ENCODE data around the gene SHOC1. TPM values are rescaled to one million over a fixed set of nuclear protein-coding genes. Genes with fewer than 3 reads are reported as not detected.
"Not testable (repeated sequence)": the region's sequence is repeated elsewhere in the genome, so short reads cannot be mapped to it uniquely, and the experiment has no call there.

Gene SHOC1
- not detected for total RNA-seq
- long read RNA-seq, partial matches to known transcripts = 0 of 3 reads
- long read RNA-seq, other reads (novel, unspliced or antisense) = 3 of 3 reads

DNA sequence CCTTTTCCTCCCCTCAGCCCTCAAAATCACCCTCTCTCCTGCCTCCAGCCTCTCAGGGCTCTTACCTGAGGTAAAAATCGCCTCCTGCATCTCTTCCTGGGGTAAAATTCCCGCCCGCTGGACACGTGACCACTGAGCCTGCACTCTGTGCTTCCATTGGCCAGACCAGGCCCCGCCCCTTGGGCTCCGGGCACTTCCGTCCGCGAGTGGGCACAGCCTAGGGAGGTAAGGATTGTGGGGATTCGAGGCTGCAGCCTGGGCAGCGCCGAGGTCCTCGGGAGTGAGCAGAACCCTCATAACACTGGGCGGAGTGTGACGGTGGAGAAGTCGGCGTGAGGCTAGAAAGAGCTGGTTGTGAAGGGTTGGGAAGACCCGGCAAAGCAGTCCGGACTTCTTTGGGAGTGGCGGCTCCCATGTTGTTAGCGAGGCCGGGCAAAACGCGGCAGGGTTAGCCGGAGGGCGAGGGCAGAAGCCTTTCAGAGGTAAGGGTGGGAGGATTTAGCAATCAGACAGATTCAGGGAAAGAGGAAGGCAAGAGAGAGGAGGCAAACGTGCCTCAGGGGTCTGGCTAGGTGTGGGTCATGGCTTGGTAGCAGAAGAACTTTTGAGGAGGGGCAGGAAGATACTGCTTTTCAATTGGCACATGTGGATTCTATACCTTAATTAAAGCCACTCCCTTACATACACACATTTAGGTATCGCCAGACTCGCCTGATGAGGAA, at the start of gene SHOC1:
TSS of gene SHOC1 (minus strand) at position 103 of the 722 bp plus-strand sequence. CDS start 3,519 bp downstream, outside the sequence.
- no peak for DNase-seq (ENCODE audit: low spot score)

DNA sequence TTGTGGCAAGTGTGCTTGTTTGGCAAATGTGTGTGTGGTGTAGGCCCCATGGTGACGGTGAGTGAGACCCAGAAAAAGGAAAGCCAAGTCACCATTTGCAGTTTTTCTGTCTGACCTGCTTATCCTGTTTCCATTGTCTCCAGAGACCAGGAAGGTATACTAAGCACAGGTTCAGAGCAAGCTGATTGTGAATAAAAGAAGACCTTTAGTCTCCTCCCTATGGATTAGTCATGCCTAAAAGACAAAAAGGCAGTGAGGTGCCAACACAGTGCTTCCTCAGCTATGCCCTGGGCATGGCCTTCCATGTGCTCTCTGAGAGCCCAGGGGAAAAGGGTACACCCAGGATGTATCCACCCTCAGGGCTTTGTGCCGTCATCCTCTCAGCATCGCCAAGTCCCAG, 49.2 kb upstream of the SHOC1 start:
- DNase-seq (ENCODE audit: low spot score) = no peak

DNA sequence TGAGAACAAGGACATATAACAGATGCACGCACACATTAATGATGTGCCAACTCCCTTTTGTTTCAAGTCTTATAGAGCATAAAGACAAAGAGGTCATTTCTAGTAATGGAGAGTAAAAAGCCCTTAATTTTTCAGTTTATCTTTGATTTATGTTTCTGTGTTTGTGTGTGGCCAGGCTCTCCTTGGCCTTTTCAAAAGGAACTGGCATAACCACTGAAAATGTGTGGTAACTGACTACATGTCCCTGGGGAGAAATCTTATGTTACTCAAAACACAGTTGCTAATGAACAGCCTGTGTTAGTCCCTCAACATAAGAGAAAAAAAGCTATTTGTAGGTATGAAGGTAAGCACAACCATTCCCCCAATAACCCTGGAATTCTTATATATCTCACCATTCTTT, 47.6 kb upstream of the SHOC1 start:
- DNase-seq (ENCODE audit: low spot score) = no peak

DNA sequence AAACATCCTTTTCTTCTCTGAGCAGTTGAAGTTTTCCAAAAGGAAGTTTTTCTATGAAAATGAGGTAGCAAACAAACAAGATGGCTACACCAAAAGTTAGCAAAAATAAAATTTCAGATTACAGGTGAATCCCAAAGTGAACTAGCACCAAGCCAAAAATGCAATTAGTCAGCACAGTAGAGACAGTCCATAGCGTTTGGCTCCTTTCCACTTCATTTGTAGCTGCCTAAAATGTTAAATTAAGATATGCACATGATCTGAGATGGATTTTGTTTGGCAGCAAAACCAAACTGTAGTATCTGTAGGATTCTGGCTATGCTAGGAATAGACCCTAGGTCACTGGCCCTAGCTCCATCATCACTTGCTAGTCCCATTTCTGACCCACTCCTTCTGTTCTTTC, 45.7 kb upstream of the SHOC1 start:
- DNase-seq (ENCODE audit: low spot score) = no peak

DNA sequence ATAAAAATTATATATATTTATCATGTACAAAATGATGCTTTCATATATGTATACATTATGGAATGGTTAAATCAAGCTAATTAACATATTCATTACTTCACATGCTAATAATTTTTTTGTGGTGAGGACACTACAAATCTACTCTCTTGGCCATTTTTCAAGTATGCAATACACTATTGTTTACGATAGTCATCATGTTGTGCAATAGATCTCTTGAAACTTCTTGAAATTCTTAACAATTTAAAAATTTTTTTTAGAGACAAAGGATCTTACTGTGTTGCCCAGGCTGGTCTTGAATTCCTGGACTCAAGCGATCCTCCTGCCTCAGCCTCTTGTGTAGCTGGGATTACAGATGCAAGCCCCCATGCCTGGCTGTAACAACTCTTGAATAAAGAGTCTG, 45.2 kb upstream of the SHOC1 start:
- no peak for DNase-seq (ENCODE audit: low spot score)

DNA sequence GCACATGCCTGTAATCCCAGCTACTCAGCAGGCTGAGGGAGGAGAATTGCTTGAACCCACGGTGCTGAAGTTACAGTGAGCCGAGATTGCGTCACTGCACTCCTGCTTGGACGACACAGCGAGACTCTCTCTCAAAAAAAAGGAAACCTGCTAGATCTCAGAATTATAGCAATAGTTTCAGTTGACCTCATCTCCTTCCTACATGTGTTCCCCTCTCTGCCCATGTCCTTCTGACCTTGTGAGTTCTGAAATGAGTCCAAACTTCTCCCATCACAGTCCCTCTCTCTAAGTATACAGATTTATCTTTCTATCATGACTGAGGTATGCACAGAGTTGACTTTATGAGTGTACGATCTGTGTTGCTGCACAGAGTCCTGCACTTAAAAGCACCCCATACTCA, 44.6 kb upstream of the SHOC1 start:
- no peak for DNase-seq (ENCODE audit: low spot score)

DNA sequence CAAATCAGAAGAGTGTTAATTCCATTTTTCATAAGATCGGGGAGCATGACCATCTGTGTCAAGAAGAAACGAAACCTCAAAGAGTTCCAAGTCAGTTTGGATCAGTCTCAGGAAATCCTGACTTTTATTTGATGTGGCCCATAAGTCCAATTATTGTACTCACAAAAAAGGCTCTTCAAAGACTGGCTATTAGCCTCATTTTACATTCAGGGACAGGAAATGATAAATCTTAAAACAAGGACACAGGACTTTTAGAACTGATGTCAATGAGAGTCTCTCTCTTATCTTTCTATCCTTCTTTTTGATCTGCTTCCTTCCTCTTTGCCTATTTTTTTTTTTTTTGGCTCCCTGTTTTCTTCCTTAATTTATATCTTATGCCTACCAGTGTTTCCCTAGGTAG, 43.7 kb upstream of the SHOC1 start:
- no peak for DNase-seq (ENCODE audit: low spot score)

DNA sequence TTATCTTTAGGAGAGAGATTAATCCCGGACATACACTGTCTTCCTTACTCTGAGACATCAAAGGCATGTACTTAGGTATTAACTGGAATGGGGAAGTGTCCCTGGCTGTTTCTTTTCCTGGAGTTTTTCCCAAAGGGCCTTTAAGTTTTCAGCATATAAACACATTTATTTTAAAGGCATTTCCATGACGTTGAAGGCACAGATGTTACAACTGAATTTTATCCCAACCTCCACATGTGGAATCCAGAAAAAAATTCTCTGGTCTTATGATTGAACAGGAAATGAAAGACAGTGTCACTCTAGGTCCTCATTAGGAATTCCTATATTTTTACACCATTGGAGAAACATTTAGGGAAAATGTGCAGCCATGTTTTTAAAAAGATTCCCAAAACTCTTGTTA, 41.6 kb upstream of the SHOC1 start:
- DNase-seq (ENCODE audit: low spot score) = no peak

DNA sequence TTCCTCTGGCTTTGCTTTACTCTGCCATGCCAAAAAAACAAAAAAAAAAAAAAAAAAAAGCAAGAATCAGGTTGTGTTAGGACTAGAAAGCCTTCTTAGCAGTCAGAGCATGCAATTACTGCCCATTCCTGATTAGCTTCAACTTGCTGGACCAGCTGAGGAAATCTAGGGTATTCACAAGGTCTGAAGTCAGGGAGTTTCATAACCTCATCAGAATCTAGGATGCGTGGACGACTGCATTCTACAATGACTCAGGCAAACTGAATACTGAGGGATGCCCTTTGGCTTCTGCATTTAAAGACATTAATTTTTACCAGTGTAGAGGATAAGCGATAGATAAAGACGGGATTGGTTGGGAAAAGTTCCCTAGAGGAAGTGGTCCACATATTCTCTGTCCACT, 39.2 kb upstream of the SHOC1 start:
- no peak for DNase-seq (ENCODE audit: low spot score)

DNA sequence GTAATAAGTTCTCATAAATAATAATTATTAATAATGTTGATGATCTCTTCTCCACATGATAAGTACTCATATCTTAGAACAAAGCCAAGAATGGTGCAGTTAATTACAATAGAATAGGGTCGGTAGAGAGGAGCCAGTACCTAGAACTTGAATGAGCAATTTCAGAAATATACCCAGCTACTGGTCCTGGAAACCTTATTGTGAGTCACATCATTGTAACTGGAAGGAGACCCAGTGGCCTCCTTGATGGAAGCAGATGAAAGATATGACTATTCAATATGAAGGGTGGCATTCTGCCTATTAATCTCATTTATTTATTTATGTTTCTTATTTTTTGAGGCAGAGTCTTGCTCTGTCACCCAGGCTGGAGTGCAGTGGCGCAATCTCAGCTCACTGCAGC, 37.7 kb upstream of the SHOC1 start:
- no peak for DNase-seq (ENCODE audit: low spot score)

DNA sequence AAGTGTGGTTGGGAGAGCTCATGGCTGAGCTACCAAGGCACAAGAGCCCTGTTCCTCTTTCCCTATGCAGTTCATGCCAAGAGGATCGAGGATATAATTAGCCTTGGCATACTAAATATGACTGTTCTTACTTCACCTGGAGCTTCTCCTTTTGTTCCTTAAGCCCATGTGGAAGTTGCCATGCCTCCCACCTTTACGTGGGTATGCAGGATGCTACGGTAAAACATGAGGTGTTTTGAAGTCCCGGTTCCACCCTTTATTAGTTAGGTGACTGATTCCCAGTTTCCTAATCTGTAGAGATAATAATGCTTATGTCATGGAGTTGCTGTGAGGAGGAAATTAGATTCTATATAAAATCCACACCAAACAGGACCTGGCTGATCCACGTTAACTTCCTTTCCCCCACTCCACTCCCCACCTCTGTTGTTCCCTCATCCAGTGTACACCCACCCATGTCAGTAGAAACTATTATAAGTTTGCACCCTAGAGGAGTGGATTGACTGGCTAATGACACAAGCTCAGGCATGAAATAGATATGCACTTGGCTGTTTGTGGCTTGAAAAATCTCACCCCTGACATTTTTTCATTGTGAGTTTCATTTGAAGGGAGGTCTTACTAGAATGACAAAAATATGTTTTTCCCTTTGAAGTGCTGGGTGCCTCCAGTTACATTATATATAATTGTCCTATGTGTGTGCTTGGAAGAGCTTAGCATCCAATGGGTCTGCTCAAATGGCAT, 36.8 kb upstream of the SHOC1 start:
- DNase-seq (ENCODE audit: low spot score) = no peak

DNA sequence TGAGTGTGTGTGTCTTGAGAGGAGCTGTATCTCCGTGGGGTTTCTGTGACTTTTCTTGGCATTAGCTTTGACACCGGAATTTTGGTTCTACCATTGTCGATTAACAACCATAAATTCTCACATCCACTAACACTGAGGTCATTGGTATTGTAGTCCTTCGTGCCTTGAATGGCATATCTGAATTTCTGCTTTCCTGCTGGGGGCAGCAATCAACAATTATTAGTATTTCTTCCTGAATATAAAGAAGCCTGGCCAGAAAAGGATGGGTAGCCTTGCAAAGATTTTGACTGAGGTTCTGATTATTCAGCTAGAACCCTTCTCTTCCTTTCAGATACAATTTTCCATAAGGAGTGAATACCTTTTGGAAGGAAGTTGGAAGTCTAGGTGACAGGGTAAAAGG, 33.5 kb upstream of the SHOC1 start:
- no peak for DNase-seq (ENCODE audit: low spot score)

DNA sequence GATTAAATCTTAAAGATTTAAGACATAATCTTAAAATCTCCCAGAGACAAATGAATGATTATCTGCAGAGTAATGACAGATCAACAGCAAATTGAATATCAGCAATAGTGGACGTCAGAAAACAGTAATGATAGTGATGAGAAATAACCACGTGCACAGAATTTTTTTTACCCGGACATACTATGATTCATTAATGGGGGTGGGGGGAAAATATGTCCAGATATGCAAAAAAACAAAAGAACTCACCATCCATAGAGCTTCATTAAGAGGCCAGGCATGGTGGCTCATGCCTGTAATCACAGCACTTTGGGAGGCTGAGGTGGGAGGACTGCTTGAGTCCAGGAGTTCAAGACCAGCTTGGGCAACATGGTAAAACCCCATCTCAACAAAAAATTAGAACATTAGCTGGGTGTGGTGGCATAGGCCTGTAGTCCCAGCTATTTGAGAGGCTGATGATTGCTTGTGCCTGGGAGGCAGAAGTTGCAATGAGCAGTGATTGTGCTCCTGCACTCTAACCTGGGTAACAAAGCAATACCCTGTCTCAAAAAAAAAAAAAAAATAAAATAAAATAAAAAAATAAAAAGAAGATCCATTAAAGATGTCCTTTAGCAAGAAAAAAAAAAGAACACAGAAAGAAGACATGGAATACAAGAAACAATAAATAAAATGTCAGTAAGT, 30.9 kb upstream of the SHOC1 start:
- no peak for DNase-seq (ENCODE audit: low spot score)

DNA sequence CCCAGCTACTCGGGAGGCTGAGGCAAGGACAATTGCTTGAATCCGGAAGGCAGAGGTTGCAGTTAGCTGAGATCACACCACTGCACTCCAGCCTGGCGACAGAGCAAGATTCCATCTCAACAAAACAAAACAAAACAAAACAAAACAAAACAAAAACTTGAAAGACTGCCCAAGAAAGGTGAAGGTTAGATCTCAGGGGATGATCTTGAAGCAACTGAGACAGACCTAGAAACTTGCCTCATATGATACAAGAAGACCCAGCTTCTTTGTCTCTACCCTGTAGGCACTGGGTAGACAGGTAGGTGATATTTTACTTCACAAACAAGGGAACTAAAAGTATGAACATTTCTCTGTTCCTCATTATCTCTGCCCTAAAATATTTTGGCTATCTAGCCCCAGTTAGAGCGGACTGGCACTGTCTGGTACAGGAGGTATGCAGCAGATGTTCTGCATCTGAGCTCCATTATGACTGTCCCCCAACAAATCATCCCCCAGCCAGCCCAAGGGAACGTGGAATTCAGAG, 26.3 kb upstream of the SHOC1 start:
- no peak for DNase-seq (ENCODE audit: low spot score)

DNA sequence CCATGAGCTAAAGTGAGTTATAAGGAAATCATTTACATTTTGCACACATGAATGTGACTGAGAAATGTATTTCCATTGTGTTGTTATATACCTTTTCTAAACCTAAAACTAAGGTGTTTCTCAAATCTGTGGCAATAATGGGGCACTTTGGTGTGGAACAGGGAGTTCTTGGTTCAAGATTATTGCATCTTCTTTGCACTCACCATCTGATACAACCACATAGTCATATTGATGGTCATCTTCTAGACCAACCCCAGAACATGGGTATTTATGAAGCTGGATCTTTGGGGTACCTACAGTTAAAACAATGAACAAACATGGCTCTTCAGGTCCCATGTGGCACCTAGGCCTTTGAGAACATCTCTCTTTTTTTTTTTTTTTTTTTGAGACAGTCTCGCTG, 24.6 kb upstream of the SHOC1 start:
- no peak for DNase-seq (ENCODE audit: low spot score)

DNA sequence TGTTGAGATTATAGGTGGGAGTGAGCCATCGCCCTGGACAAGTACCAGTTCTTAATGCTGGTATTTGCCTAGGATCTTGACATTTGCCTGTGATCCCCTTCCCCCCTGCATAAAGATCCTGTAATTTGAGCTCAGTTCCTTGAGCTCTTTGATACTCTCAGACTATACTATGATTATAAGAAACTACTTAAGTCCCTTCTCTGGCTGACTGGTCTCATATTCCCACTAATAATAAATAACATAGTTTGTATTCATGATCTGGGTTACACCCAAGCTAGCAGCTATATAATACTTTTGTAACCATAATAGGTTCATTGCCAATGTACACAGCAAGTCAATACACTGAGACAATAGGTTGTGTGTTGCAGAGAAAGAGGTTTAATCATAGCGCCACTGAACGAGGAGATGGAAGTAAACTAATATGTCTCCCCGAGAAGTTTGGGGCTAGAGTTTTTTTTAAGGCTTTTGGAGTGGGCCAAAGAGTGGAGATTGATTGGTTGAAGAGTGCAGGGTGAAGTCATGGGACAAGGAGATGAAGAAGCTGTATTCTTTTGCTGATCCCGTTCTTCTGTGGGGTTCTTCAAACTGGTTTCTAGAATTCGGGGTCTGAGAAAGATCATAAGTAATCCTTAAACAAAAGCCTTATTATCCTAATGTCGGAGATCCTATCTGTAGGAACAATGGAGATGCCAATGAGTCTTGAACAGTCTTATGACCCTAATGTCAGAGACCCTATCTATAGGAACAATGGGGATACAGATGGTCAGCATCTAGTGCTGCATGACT, 20.7 kb upstream of the SHOC1 start:
- DNase-seq (ENCODE audit: low spot score) = no peak

DNA sequence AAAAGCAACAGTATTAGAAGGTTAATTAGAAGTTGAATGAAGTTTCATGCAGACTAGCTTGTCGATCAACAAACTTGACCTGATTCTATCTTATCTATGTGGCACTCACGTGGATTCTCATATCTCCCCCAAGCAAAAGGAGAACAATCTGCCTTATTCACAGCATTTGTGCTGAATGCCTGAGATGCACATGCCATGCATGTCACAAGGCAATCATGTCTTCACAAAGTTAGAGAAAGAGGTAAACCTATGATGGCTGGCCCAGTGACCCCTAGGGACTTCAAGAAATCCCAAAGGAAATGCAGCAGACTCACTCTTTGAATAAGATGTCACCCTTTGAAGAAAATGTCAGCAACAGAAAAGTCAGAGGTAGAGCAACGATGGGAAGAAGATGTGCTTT, 17.6 kb upstream of the SHOC1 start:
- no peak for DNase-seq (ENCODE audit: low spot score)

DNA sequence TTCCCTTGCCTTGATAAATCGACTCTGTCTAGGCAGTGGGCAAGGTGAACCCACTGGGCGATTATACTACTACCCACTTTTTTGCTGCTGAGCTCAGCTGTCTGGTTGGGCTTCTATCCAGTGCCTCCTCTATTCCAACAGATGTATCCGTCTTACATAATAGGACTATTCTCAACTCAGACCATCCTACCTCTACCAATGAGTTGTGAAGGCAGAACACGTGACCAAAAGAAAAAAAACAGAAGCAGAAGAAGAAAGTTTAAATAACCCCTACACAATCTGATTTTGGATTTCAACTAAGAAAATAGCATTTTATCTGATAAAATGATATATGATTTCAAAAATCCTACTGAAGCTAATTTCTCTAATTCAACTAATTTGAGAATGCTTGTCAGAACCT, 16.2 kb upstream of the SHOC1 start:
- DNase-seq (ENCODE audit: low spot score) = no peak

DNA sequence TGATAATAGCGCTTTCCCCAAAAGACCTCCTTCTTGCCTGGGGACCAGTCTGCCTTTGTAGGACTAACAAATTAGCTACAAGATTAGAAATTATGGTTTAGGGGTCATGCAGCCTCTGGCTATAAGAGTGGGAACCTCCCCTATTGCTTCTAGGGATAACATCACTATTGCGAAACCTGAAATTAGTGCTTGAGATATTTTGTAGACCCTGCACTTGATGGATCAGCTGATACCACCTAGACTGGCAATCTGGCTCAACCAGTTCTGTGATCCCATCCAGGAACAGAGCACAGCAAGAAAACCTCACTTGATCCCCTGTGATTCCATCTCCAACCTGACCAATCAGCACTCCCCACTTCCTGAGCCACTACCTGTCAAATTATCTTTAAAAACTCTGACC, 15.7 kb upstream of the SHOC1 start:
- DNase-seq (ENCODE audit: low spot score) = not testable (repeated sequence)

DNA sequence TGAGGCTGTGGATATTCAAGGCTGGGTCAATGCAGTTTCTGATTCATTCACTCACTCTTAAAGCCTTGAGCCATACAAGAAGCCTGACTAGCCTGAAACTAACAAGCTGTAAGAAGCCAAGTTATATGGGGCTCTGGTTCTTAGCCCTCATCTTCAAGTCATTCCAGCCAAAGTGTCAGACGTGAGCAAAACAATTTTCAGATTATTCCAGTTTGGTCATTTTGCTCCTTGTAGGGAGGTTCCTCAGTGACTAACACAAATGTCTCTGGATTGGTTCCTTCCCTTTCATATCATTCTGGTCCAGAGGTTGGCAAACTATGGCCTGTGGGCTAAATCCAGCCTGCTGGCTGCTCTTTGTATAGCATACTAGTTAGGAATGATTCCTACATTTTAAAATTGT, 12.5 kb upstream of the SHOC1 start:
- DNase-seq (ENCODE audit: low spot score) = no peak

DNA sequence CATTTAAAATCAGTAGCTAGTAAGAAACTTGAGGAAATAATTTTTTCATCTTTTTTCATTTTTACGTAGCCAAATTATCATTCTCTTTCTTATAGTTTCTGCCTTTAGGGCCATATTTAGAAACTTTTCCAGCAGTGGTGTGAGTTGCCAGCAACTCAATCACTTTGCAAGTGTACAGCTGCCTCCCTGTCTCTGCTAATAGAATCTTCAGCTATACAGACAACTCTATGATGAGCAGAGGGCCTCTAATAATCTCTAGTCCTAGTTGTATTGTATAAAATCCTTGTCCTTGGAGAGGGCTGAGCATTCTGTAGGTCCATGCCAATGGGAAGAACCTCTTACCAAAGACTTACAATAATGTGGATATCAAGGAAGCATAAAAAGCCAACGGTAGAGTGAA, 11.5 kb upstream of the SHOC1 start:
- DNase-seq (ENCODE audit: low spot score) = no peak
